ENCODE measurements around the gene MOV10.

Gene MOV10

GRCh38 chr1:112674986-112675727, 698 bp downstream of the MOV10 start:
- H3K4me3 ChIP-seq (replicated peaks; ENCODE audit: low read depth, low read length), result peak overlapping the region; percentile 86
- TF ChIP-seq CTCF (IDR thresholded peaks at IDR 0.05; ENCODE audit: insufficient read depth, low read length, poor library complexity, severe bottlenecking), result no peak
- no peaks in the 10 kb centered on the region for H3K27me3 ChIP-seq (replicated peaks; ENCODE audit: control insufficient read depth, insufficient read depth, low read length)
- peaks cover 5% of the 10 kb centered on the region for H3K36me3 ChIP-seq (ENCODE audit: control insufficient read depth, insufficient read depth, low read length)
- no peak for DNase-seq (ENCODE audit: extremely low read depth, insufficient read length)

GRCh38 chr1:112675728-112676381, 1.4 kb downstream of the MOV10 start:
- TF ChIP-seq CTCF (IDR thresholded peaks at IDR 0.05; ENCODE audit: insufficient read depth, low read length, poor library complexity, severe bottlenecking), result no peak
- Histone ChIP-seq H3K36me3 (ENCODE audit: control insufficient read depth, insufficient read depth, low read length) (peaks cover 3% of the 10 kb centered on the region; the same call in 1 of the 2 replicates), H3K4me3 (replicated peaks; ENCODE audit: low read depth, low read length) (peak overlapping the region; percentile 86), H3K27me3 (replicated peaks; ENCODE audit: control insufficient read depth, insufficient read depth, low read length) (no peaks in the 10 kb centered on the region)
- DNase-seq (ENCODE audit: extremely low read depth, insufficient read length), result no peak

GRCh38 chr1:112676543-112676942, 2.1 kb downstream of the MOV10 start:
- Histone ChIP-seq H3K36me3 (ENCODE audit: control insufficient read depth, insufficient read depth, low read length) (peaks cover 3% of the 10 kb centered on the region; the same call in 1 of the 2 replicates), H3K4me3 (replicated peaks; ENCODE audit: low read depth, low read length) (no peak overlapping the region), H3K27me3 (replicated peaks; ENCODE audit: control insufficient read depth, insufficient read depth, low read length) (no peaks in the 10 kb centered on the region)
- TF ChIP-seq CTCF (IDR thresholded peaks at IDR 0.05; ENCODE audit: insufficient read depth, low read length, poor library complexity, severe bottlenecking), result no peak
- DNase-seq (ENCODE audit: extremely low read depth, insufficient read length), result no peak

- no peak for DNase-seq (ENCODE audit: extremely low read depth, insufficient read length)
- Histone ChIP-seq H3K4me3 (replicated peaks; ENCODE audit: low read depth, low read length) (no peak overlapping the region), H3K27me3 (replicated peaks; ENCODE audit: control insufficient read depth, insufficient read depth, low read length) (no peaks in the 10 kb centered on the region), H3K36me3 (ENCODE audit: control insufficient read depth, insufficient read depth, low read length) (no peaks in the 10 kb centered on the region)
- no peak for TF ChIP-seq CTCF (IDR thresholded peaks at IDR 0.05; ENCODE audit: insufficient read depth, low read length, poor library complexity, severe bottlenecking)
Observed at GRCh38 chr1:112677501-112677900, 3.0 kb downstream of the MOV10 start.

- TF ChIP-seq CTCF (IDR thresholded peaks at IDR 0.05; ENCODE audit: insufficient read depth, low read length, poor library complexity, severe bottlenecking), result no peak
- no peak overlapping the region for H3K4me3 ChIP-seq (replicated peaks; ENCODE audit: low read depth, low read length)
- no peaks in the 10 kb centered on the region for H3K36me3 ChIP-seq (ENCODE audit: control insufficient read depth, insufficient read depth, low read length)
- DNase-seq (ENCODE audit: extremely low read depth, insufficient read length), result no peak
- H3K27me3 ChIP-seq (replicated peaks; ENCODE audit: control insufficient read depth, insufficient read depth, low read length), result no peaks in the 10 kb centered on the region
Observed at GRCh38 chr1:112678605-112679004, 4.1 kb downstream of the MOV10 start.
